HG03575 (cell line): ENCODE results near the gene PYGO2.

Source experiments
- ATAC-seq: cut with Tn5 transposase; IDR thresholded peaks from one replicate; pipeline ENCODE4 v1.9.1; 2021; ENCODE audit not compliant: unreplicated experiment, insufficient number of reproducible peaks, low FRiP score; ENCODE audit errors: extremely low read depth

PYGO2 gene

DNA sequence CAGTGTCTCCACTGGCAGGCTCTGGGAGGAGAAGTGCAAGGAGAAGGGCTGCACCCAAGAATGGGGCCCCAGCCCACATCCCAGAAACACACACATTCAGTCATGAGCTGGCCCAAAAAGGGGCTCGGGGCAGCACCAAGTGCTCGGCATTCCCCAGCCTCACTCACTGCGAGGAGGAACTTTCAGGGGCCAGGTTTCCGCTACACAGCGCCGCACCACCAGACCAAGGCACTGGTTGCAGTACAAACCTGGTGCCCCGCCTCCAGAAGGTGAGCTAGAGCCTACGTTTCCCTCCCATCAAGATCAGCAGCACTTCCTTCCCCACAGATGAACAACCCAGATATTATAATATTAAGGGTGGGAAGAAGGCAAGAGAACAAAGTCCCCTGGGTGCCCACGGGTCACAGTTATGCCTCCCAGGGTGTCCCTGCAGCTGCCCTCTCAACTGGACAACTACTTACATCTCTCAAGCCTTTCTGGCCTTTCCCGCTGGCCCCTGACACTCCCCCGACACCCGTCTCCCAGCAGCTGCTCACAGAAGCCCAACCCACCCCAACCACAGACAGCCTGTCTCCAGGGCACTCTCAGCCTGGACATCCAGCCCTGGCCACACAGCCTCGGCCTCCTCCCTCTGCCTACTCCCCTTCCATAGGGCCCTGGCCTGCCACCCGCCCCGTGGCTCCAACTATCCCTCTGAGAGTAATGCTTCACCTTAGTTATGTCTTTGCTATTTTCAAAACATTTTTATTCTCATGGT is 9.5 kb downstream of the PYGO2 start:
- ATAC-seq: no peak

DNA sequence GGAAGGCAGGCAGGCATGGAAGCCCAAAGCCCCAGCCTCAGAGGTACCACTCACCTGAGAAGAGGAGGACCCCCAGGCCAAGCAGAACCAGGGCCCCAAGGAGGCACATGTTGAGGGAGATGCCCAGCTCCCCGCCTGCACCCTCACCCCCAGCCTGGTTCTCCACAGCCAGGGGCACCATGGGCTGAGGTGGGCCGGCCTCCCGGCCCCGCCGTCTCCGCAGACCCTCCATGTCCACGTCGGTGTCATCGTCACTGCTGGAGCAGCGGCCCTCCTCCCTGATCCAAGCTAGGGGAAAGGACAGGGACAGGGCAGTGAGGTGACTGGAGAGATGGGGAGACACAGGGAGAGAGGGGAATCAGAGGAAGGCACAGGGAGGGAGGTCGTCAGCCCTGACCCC is 13.5 kb downstream of the PYGO2 start:
- ATAC-seq: no peak

DNA sequence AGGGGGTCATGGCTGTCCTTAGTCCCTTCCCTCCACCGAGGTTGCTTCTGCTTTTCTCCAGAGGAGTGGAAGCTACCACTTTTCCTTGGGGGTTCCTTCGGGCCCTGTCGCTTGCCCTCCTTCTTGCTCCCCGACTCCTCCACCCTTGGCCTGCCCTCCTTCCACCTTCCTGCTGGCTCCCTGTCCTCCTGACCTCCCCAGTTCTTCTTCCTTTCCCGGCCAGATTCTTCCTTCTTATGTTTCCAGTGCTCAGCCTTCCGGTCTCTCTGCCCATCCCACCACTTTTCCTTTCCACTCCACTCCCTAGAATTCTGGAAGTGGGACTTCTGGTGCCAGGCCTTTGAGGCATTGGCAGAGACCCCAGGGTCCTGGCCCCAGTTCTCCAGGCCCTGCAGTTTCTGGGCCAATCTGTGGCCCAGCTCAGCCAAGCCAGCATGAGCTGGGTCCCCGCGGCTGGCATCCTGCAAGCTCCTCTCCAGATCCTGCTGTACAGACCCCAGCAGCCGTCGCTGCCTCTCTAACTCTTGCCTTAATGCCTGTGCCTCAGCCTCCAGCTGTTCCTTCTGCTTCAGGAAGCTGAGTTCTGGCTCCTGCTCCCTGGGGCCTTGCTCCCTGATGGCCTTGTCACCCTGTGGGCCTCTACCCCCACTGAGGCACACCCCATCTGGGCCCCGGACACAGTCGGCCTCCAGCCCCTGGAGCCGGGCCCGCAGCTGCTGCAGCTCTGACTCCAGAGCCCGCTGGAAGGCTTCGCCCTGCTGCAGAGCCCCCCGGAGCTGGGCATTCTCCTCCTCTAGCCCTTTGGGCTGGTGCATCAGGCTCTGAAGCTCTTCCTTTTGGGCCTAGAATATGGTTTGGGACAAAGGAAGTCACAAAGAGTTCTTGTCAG is 15.4 kb downstream of the PYGO2 start:
- ATAC-seq: no peak

DNA sequence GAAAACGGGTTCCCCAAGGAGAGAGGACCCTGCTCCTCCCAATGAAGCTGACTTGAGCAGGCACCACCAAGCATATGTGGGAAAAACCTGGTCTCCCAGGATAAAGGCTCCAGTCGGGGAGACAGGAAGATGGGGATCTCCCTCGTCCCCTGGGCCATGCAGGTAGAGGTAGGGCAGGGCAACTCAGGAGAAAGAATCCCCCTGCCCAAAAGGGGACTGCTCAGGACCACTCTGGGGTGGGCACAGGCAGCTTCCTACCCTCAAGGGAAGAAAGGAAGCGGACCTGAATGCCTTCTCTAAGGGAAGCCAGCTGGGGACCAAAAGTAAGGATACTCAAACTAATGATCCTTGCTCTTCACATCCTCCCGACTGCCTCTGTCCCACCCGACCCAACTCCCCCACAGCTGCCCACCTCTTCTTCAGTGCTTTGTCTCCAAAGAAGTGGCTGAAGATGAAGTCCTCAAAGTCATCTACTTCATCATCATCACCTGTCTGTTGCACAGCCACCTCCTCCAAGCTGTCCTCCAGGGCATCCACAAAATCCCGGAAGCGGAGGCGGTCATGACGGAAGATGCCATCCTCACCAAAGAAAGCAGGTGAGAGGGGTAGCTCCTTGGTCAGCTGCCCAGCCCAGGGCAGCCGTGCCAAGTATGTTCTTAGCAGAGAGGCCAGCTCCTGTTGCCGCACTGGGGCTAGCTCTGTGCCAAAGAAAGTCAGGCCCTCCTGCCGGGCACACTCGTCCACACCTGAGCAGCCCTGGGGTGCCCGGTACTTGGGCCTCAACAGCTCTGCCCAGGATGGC is 16.2 kb downstream of the PYGO2 start:
- ATAC-seq: no peak

DNA sequence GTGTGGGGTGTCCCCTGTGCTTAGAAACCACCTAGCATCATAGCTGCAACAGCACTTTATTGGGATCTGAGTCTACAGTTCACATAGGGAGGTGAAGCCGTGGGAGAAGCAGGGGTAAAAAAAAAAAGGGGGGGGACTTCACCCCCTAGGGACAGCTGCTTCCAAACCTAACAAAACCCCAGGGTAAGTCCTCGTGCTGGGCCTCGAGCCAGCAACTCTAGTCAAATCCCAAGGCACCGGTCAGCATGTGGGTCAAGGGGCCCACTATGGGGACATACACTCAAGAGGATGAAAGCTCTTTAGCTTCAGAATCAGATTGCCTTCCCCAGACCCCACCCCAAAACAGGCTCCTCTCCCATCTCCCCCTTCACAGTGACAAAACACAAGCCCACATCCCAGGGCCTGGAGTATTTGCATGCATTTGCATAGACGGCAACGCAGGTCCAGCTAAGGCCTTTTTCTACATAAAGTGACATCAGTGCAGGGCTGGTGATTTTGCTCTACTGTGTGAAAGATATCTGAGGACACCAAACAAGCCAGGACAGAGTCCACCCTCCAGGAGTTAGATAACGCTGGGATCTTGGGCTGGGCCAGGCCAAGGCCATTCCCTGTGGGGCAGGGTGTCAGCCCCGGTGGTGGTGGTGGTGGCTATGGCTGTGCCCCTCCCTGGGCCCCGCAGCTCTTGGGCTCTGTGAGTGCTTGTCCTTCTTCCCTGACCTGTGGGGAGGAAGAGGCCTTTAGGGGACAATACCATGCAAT is 17.0 kb downstream of the PYGO2 start:
- ATAC-seq: no peak

DNA sequence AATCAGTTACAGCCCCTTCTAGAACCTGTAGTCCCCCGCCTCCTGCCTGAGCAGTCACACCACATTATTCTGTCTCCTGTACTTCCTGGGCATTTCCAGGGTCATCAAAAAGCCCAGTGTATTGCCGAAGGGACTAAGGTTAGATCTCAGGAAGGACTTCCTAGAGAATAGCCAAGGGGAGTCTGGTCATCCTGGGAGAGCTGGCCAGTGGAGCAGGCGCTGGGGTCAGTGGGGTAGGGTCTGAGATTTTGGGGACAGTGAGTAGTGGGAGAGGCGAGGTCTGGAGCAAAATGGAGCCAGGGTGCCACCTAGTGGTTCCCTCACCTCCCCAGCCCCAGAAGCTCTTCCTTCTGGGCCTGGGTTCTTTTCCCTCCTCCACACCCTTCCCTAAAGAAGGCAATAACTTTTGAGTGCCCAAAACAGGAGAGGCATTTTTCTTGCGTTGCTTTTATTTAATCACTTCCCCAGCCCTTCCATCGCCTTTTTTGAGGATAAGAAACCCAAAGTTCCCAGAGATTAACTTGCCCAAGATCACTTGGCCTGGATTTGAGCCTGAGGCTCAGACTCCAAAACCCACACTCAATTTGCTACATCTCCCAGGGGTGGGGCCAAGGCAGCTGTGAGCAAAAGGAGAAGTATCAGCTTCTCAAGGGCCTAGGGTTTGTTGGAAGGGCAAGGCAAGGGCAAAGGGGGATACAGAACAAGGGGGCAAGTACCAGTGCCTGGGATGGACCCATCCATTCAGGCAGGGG is 17.8 kb downstream of the PYGO2 start:
- ATAC-seq: no peak

DNA sequence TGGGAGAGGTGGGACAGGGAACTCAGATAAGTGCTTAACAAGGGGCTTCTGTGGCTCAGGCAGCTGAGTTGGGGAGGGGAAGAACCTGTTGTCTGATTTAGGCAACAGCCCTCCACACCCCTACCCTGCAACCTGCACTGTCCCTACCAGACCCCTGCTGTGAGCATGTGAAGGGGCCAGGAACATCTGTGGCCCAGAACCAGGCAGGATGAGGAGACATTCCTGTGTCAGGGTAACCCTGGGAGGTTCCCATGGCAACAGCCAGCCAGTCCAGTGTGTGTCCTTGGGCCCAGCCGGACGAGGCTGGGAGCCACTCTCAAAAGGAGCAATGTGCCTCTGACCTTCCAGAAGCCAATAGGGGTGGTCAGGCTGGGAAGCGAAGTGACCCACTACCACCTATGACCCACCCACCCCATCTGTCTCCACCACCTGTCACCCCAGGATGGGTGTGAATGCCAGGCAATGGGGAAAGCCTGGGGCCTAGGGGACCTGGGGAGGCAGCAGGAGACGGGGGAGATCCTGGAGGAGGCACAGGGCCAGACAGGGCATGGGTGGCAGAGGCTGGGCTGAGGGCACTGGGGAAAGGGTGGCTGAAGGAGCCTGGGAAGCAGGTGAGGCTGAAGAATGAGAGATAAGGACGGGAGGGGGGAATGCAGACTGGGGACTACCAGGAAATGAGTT is 20.1 kb downstream of the PYGO2 start:
- no peak for ATAC-seq

DNA sequence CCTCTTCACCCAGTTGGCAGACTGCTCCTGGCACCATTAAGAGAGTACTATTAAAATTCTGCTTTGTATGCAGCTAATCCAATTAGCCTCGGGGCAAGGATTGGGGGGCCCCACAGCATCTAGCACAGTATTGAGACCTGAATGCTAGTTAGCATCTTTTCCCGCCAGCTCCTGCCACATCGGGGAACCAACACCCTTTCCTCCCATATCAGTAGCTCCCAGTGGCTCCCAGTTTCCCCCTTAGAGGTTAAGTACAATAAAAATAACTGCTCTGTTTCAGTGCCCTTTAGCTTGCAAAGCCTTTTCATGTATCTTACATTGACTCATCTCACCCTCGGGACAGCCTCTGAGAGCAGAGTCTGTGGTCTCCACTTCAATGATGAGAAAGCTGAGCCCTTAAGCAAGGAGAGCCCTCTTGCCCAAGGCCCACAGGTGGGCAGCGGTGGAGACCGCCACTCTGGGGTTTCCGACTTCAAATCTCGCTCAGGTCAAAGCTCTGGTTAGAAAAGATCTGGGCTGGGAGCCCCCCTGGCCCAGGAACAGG is 20.9 kb downstream of the PYGO2 start:
- ATAC-seq: no peak

DNA sequence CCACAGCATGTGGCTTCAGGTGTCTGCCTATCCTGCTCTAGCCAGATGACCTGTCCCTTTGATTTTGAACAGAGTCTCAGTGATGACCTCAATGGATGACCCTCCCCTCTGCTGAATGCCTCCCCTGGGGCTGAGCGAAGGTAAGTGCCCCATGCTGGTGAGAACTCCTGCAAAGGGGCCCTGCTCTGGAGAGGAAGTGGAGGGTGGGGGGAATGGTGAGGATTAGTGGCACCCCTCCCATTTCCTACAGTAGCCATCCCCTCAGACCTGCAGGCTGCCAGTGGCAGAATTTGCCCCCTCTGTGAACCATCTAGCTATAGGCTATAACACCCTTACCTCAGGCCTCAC is 21.4 kb downstream of the PYGO2 start:
- no peak for ATAC-seq

DNA sequence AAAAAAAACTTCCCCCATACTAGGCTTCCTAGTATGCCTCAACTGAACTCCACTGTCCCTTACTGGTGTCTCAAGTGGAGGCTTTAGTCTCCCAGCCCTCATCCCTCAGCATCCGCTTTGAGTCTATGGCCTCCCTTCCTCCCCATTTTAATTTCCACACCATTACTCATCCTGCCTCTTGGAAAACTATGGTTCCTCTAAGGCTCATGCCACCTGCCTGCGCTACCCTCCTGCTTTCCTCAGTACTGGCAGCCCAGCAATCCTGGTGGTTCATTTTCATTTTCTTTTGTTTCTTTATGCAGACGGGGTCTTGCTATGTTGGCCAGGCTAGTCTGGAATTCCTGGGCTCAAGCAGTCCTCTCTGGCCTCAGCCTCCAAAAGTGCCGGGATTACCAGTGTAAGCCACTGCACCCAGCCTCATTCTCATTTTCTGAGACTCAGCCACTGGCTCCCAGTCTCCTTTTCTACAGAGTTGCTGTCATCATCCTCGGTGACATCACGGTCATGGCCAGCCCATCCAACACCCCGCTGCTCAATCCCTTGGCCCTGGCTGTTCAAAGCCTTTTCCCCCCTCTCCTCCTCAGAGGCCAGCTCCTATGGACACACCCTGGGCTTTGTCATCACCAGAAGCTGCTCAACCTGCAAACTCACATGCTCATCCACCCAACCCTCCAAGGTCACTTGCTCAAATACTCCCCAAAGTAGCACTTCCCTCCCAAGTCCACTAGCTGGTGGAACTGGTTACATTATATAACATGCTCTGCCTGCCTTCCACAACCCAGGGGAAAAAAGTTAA is 22.8 kb downstream of the PYGO2 start:
- no peak for ATAC-seq

DNA sequence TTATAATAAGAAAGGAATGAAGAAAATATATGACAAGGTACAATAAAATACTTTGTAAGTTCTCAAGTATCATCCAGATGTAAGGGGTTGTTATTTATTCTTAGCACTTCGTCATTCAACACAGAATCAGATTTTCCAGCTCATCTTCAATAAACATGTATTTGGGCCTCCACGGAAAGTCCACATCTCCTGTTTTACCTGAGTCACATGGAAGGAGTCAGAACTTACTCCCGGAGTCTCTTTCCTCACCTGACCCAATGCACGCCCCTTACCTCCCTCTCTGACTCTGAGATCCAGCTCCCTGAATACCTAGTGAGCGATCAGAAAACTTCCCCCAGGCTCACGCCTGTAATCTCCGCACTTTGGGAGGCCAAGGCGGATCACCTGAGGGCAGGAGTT is 23.6 kb downstream of the PYGO2 start:
- ATAC-seq: no peak

DNA sequence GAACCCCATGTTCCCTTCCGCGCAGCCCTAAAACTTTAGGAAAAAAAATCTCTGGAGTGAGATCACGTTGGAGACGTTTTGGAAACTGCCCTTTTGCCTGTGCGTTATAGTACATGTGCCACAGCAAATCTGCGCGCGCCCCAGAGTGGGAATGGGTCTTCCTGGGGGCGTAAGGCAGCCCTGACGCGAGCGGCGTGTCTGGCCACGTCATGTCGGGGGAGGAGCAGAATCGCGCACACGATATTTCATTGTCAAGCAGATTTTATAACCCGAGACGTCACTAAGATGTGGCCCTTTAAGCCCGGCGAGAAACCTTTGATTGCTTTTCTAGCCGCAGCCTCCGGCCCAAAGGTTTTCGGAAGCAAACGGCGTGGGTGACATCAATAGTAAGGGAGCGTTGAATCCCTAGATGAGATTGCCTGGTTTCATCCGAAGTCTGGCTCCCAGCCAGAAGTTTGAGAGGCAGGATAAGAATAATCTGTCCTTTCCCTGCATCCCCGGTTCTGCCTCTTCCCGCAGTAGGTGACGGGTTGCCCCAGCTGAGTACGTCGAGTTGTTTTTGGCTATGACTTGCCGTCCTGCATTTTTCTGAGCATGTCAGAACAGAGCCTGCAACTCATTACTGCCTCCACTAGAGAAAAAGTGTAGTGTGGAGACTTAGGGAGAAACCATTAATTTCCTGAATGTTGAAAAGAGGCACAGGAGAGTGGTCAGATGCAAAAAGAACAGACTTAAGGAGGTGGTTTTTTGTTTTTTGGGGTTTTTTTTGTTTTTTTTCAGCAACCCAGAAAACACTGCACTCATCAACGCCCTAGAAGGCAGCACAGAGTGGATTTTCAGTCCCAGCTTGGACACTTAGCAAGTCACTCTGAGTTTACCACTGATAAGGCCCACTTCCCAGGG is 24.2 kb downstream of the PYGO2 start:
- ATAC-seq: no peak

DNA sequence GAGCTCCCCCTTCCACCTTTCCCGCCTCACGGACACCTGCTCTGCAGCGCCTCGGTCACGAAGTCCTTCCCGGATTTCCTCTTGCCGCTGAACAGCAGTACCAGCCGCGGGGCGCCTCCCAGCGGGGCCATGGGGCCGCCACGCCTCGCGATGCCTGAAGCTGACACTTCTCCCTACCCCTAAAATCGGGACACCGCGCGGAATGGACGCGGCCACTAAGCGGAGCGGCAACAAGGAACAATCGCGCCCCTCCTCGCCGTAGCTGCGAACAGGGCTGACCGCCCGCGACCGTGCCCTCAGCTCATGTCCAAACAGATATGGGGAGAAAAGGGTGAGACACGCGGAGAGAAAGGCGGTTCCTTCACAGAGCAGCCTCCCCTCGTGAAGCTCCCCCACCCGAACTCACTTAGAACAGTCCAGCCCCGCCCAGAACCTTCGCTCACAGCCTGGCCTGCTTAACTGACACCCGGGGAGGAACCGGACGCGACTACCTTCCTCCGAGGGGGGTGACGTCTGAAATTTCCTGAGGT is 25.0 kb downstream of the PYGO2 start, which contains the start of gene PMVK:
Gene PMVK, minus strand, starts transcription at position 165 of the 530 bp plus-strand sequence. Its CDS starts 34 bp downstream, at position 131.
- no peak for ATAC-seq

DNA sequence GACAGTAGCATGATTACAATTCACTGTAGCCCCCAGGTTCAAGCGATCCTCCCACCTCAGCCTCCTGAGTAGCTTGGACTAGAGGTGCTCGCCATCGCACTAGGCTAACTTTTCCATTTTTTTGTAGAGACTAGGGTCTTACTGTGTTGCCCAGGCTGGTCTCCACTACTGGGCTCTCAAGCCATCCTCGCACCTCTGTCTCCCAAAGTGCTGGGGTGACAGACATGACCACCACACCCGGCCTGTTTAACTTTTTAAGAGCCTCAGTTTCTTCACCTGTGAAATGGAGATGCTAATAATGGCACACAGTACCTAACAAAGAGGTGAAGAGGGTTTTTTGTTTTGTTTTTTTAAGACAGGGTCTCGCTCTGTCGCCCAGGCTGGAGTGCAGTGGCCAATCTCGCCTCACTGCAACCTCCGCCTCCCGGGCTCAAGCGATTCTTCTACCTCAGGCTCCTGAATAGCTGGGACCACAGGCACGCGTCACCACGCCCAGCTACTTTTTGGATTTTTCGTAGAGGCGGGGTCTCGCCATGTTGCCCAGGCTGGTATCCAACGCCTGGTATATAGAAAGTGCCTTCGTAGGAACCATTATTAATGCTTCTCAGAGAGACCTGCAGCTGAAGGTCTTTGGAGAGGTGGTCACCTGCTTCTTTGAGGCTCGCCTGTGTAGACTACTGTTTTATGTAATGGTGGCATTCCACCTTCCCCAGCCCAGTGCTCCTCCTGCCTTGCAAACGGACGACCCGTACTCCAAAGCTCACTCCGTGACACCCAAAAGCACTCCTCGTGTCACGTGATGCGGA is 25.6 kb downstream of the PYGO2 start:
- ATAC-seq: no peak
